HFFc6 (cell line): ENCODE data around the gene GZMM. TPM values are rescaled to one million over a fixed set of nuclear protein-coding genes. Genes with fewer than 3 reads are reported as not detected.

Source experiments
- DNase-seq: peaks from one replicate; pipeline ENCODE4 v3.0.0-alpha.2; 2018
- H3K27ac Mint-ChIP-seq: 2 replicates; pipeline ENCODE4 v1.8.0; 2020; ENCODE audit warnings: mild to moderate bottlenecking, mixed read lengths
- H3K27me3 Mint-ChIP-seq: 2 replicates; pipeline ENCODE4 v1.8.0; 2021; ENCODE audit warnings: mild to moderate bottlenecking, moderate library complexity, mixed read lengths; ENCODE audit not compliant: insufficient read depth
- H3K36me3 Mint-ChIP-seq: 2 replicates; pipeline ENCODE4 v1.8.0; 2021; ENCODE audit warnings: low read depth, mixed read lengths
- H3K4me1 Mint-ChIP-seq: 2 replicates; pipeline ENCODE4 v1.8.0; 2020; ENCODE audit warnings: low read depth, mixed read lengths
- H3K4me3 Mint-ChIP-seq: 2 replicates; pipeline ENCODE4 v1.8.0; 2020; ENCODE audit warnings: mild to moderate bottlenecking, moderate library complexity, mixed read lengths
- H3K9me3 Mint-ChIP-seq: 2 replicates; pipeline ENCODE4 v1.8.0; 2020; ENCODE audit warnings: mild to moderate bottlenecking, mixed read lengths
- CTCF ChIP-seq: fragments of 200-600 bp; sonication (generic); IDR thresholded peaks from 2 replicates; pipeline ENCODE4 v1.5.0; 2021; ENCODE audit warnings: antibody characterized with exemption, mild to moderate bottlenecking
- total RNA-seq, 6 experiments: library from RNA; stranded (reverse); fragmentation: NEBNext Ultra II Directional; extraction: Animal tissue kit (Norgen Biotek cat#: 25700); gene quantifications; 2 replicates in 1 of 6; 3 replicates in 5 of 6; pipeline ENCODE4 v1.2.3, GENCODE V29; 2021

GZMM gene
- total RNA-seq, 6 experiments from 2014 or later: 0.24 TPM; not detected in 5

GRCh38 chr19:513368-514165 lies 30.3 kb upstream of the GZMM start:
- H3K27ac Mint-ChIP-seq: no peak overlapping the region; the same call in 1 of the 2 replicates
- peaks cover 1% of the 10 kb centered on the region for H3K27me3 Mint-ChIP-seq
- peaks cover 20% of the 10 kb centered on the region for H3K4me1 Mint-ChIP-seq
- no peak for TF ChIP-seq CTCF
- no peak overlapping the region for H3K4me3 Mint-ChIP-seq
- no peaks in the 10 kb centered on the region for H3K9me3 Mint-ChIP-seq
- no peak for DNase-seq
- H3K36me3 Mint-ChIP-seq: peaks cover 11% of the 10 kb centered on the region

GRCh38 chr19:514166-514663 lies 29.6 kb upstream of the GZMM start:
- no peak for DNase-seq
- H3K36me3 Mint-ChIP-seq: peaks cover 11% of the 10 kb centered on the region
- peaks cover 16% of the 10 kb centered on the region for H3K4me1 Mint-ChIP-seq
- H3K27me3 Mint-ChIP-seq: peaks cover 1% of the 10 kb centered on the region
- no peak overlapping the region; the same call in 1 of the 2 replicates for H3K27ac Mint-ChIP-seq
- no peaks in the 10 kb centered on the region for H3K9me3 Mint-ChIP-seq
- no peak overlapping the region for H3K4me3 Mint-ChIP-seq
- no peak for TF ChIP-seq CTCF

- H3K27me3 Mint-ChIP-seq: peaks cover 1% of the 10 kb centered on the region; the same call in 1 of the 2 replicates
- no peak for TF ChIP-seq CTCF
- H3K9me3 Mint-ChIP-seq: no peaks in the 10 kb centered on the region; the same call in 1 of the 2 replicates
- DNase-seq: no peak
- H3K27ac Mint-ChIP-seq: no peak overlapping the region
- peaks cover 20% of the 10 kb centered on the region for H3K36me3 Mint-ChIP-seq
- H3K4me3 Mint-ChIP-seq: no peak overlapping the region
- peaks cover 5% of the 10 kb centered on the region; the same call in 1 of the 2 replicates for H3K4me1 Mint-ChIP-seq
These were observed 25.9 kb upstream of the GZMM start for GRCh38 chr19:517721-518597.

- no peak for TF ChIP-seq CTCF
- no peak overlapping the region for H3K27ac Mint-ChIP-seq
- H3K4me3 Mint-ChIP-seq: no peak overlapping the region
- H3K36me3 Mint-ChIP-seq: peaks cover 15% of the 10 kb centered on the region
- H3K4me1 Mint-ChIP-seq: peaks cover 5% of the 10 kb centered on the region; the same call in 1 of the 2 replicates
- no peaks in the 10 kb centered on the region; the same call in 1 of the 2 replicates for H3K27me3 Mint-ChIP-seq
- no peak for DNase-seq
- H3K9me3 Mint-ChIP-seq: no peaks in the 10 kb centered on the region; the same call in 1 of the 2 replicates
These were observed 25.1 kb upstream of the GZMM start for GRCh38 chr19:518598-519231.

- Mint-ChIP-seq H3K9me3 (no peaks in the 10 kb centered on the region; the same call in 1 of the 2 replicates), H3K4me1 (peaks cover 5% of the 10 kb centered on the region; the same call in 1 of the 2 replicates), H3K4me3 (no peak overlapping the region), H3K27ac (no peak overlapping the region), H3K27me3 (no peaks in the 10 kb centered on the region; the same call in 1 of the 2 replicates), H3K36me3 (peaks cover 9% of the 10 kb centered on the region)
- no peak for DNase-seq
- TF ChIP-seq CTCF: no peak
These were observed 24.4 kb upstream of the GZMM start for GRCh38 chr19:519449-519865.
